Natural killer cell (primary cell): ENCODE data around the gene SOWAHA. TPM values are rescaled to one million over a fixed set of nuclear protein-coding genes. Genes with fewer than 3 reads are reported as not detected.

Source experiments
- ATAC-seq, 3 donors: fragments of 150-1000 bp in 2 of 3; fragments of 200-7000 bp in 1 of 3; cut with Tn5 transposase; 1 replicate in 1 of 3; 2 replicates in 2 of 3; pipeline ENCODE4 v1.10.0; 2021; ENCODE audit warnings: mild to moderate bottlenecking in 2 of 3, moderate library complexity in 2 of 3
- DNase-seq, 2 donors: peaks; one replicate each; pipeline versions ENCODE4 v3.0.0 to v3.0.0-alpha.2; 2013 to 2021; ENCODE audit warnings: mixed read lengths in 1 of 2
- H3K27ac ChIP-seq: one replicate; pipeline ENCODE4 v1.5.1; 2013; ENCODE audit warnings: mild to moderate bottlenecking, low read length
- H3K27me3 ChIP-seq: one replicate; pipeline ENCODE4 v1.6.1; 2013; ENCODE audit warnings: low read length; ENCODE audit not compliant: control insufficient read depth, insufficient read depth
- H3K36me3 ChIP-seq: one replicate; pipeline ENCODE4 v1.6.1; 2013; ENCODE audit warnings: low read length; ENCODE audit not compliant: control insufficient read depth, insufficient read depth
- H3K4me1 ChIP-seq: one replicate; pipeline ENCODE4 v1.6.1; 2013; ENCODE audit warnings: low read length; ENCODE audit not compliant: control insufficient read depth, insufficient read depth
- H3K4me3 ChIP-seq: one replicate; pipeline ENCODE4 v1.5.1; 2013; ENCODE audit warnings: low read length
- H3K9me3 ChIP-seq: one replicate; pipeline ENCODE4 v1.6.1; 2013; ENCODE audit warnings: low read length; ENCODE audit not compliant: control insufficient read depth, insufficient read depth
- H3K27ac Mint-ChIP-seq, 2 donors: one replicate each; pipeline ENCODE4 v1.8.0; 2022; ENCODE audit warnings: mild to moderate bottlenecking in 2 of 2, mixed read lengths in 2 of 2, moderate library complexity in 1 of 2
- H3K27me3 Mint-ChIP-seq, 2 donors: one replicate each; pipeline ENCODE4 v1.8.0; 2022; ENCODE audit warnings: low read depth in 2 of 2, mixed read lengths in 2 of 2
- H3K36me3 Mint-ChIP-seq: one replicate; pipeline ENCODE4 v1.8.0; 2022; ENCODE audit warnings: mixed read lengths
- H3K4me1 Mint-ChIP-seq, 2 donors: one replicate each; pipeline ENCODE4 v1.8.0; 2022; ENCODE audit warnings: mixed read lengths in 2 of 2
- H3K4me3 Mint-ChIP-seq: one replicate; pipeline ENCODE4 v1.8.0; 2022; ENCODE audit warnings: mild to moderate bottlenecking, moderate library complexity, mixed read lengths
- H3K9me3 Mint-ChIP-seq, 2 donors: one replicate each; pipeline ENCODE4 v1.8.0; 2022; ENCODE audit warnings: mixed read lengths in 2 of 2
- CTCF ChIP-seq: fragments of 200-600 bp; IDR thresholded peaks from one replicate; pipeline ENCODE4 v1.8.0; 2022; ENCODE audit warnings: antibody characterized with exemption
- WGBS: methylation state at CpG from one replicate; pipeline ENCODE4 v1.1.7; 2013; ENCODE audit warnings: missing lambda C conversion rate; ENCODE audit not compliant: insufficient coverage; 5-methylcytosine and 5-hydroxymethylcytosine counted together
- intact Hi-C: fragments of 100-400 bp; cut with micrococcal nuclease; formaldehyde crosslinking; loops from one replicate; pipeline ENCODE4 v1.14.2; 2022
- total RNA-seq, 4 donors: library from RNA; stranded (reverse); fragments of 120-200 nt in 1 of 4; gene quantifications; one replicate each; pipeline versions ENCODE4 v1.2.3 to v1.2.4, GENCODE V29; 2013 to 2022

SOWAHA gene
- total RNA-seq, 3 donors from 2014 or later (not counting 1 experiment from before 2014, with no cell fraction given): not detected

- H3K27me3 ChIP-seq: peaks cover 7% of the 10 kb centered on the region
- peaks cover 11% of the 10 kb centered on the region for H3K4me1 ChIP-seq
- peaks cover 0 to 4% of the 10 kb centered on the region in 2 donors for H3K27me3 Mint-ChIP-seq
- no peak for ATAC-seq
- no peaks in the 10 kb centered on the region for H3K9me3 ChIP-seq
- no peak overlapping the region for H3K27ac ChIP-seq
- H3K36me3 Mint-ChIP-seq: no peaks in the 10 kb centered on the region
- H3K9me3 Mint-ChIP-seq: no peaks in the 10 kb centered on the region
- H3K4me3 ChIP-seq: no peak overlapping the region
- no peak for DNase-seq
- H3K36me3 ChIP-seq: no peaks in the 10 kb centered on the region
- 87% methylated on average over 7 of the region's 8 CpGs for WGBS
- no peak for TF ChIP-seq CTCF
- H3K27ac Mint-ChIP-seq: no peak overlapping the region
- intact Hi-C loops: no loop called here
- H3K4me3 Mint-ChIP-seq: no peak overlapping the region
- peaks cover 0 to 7% of the 10 kb centered on the region in 2 donors for H3K4me1 Mint-ChIP-seq
These were observed 40.6 kb upstream of the SOWAHA start for GRCh38 chr5:132772291-132773070.

GRCh38 chr5:132773114-132773513 lies 40.0 kb upstream of the SOWAHA start:
- Histone ChIP-seq H3K4me3 (no peak overlapping the region), H3K27me3 (peaks cover 13% of the 10 kb centered on the region), H3K4me1 (peaks cover 17% of the 10 kb centered on the region), H3K9me3 (no peaks in the 10 kb centered on the region), H3K27ac (no peak overlapping the region), H3K36me3 (no peaks in the 10 kb centered on the region)
- H3K27me3 Mint-ChIP-seq: peaks cover 3 to 8% of the 10 kb centered on the region in 2 donors
- H3K4me3 Mint-ChIP-seq: no peak overlapping the region
- H3K36me3 Mint-ChIP-seq: no peaks in the 10 kb centered on the region
- no peaks in the 10 kb centered on the region for H3K9me3 Mint-ChIP-seq
- intact Hi-C loops: no loop called here
- H3K27ac Mint-ChIP-seq: no peak overlapping the region
- no peak for TF ChIP-seq CTCF
- no peak for ATAC-seq
- 98% methylated on average over 5 of the region's 5 CpGs for WGBS
- DNase-seq: no peak
- H3K4me1 Mint-ChIP-seq: peaks cover 3 to 7% of the 10 kb centered on the region in 2 donors

GRCh38 chr5:132773601-132774355 lies 39.3 kb upstream of the SOWAHA start:
- H3K4me1 ChIP-seq: peaks cover 18% of the 10 kb centered on the region
- H3K4me3 ChIP-seq: no peak overlapping the region
- H3K4me3 Mint-ChIP-seq: no peak overlapping the region
- peaks cover 7 to 8% of the 10 kb centered on the region in 2 donors for H3K4me1 Mint-ChIP-seq
- 82% methylated on average over 12 of the region's 12 CpGs for WGBS
- no peak for ATAC-seq
- intact Hi-C loops: no loop called here
- H3K27me3 Mint-ChIP-seq: peaks cover 10 to 13% of the 10 kb centered on the region in 2 donors
- no peaks in the 10 kb centered on the region for H3K36me3 ChIP-seq
- no peaks in the 10 kb centered on the region for H3K9me3 ChIP-seq
- H3K36me3 Mint-ChIP-seq: no peaks in the 10 kb centered on the region
- H3K27ac ChIP-seq: no peak overlapping the region
- no peak overlapping the region for H3K27ac Mint-ChIP-seq
- DNase-seq: no peak
- H3K27me3 ChIP-seq: peaks cover 16% of the 10 kb centered on the region
- no peak for TF ChIP-seq CTCF
- no peaks in the 10 kb centered on the region for H3K9me3 Mint-ChIP-seq
